ENCODE measurements around the gene OTOS.

OTOS gene

GRCh38 chr2:240137596-240138253, 2.7 kb downstream of the OTOS start:
- DNase-seq (ENCODE audit: low read depth in 2 of 3, low spot score in 1 of 3): no peak

DNA sequence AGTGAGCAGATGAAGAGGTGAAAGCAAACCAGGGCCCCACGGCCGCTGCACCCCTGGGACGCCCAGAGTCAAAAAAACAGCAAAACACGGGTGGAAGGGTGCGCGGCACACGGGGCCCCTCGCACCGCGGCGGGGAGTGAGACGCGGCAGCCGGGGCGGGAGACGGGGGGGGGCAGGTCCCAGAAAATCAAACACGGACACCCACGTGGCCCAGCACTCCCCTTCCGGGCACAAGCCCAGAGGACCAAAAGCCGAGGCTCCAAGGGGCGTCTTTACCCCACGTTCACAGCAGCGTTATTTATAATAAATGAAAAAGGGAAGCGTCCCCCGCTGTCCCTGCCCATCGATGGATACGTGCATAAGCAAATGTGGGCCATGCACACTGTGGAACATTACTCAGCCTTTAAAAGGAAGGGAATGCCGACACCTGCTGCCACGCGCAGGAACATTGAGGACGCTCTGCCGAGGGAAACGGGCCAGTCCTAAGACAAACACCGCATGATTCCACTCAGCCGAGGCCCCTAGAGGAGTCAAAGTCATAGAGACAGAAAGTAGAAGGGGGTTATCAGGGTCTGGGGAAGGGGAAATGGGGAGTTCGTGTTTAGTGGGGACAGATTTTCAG, 3.7 kb downstream of the OTOS start:
- DNase-seq (ENCODE audit: low read depth in 2 of 3, low spot score in 1 of 3): peak in 2 of 3 donors; percentile 15 to 23

DNA sequence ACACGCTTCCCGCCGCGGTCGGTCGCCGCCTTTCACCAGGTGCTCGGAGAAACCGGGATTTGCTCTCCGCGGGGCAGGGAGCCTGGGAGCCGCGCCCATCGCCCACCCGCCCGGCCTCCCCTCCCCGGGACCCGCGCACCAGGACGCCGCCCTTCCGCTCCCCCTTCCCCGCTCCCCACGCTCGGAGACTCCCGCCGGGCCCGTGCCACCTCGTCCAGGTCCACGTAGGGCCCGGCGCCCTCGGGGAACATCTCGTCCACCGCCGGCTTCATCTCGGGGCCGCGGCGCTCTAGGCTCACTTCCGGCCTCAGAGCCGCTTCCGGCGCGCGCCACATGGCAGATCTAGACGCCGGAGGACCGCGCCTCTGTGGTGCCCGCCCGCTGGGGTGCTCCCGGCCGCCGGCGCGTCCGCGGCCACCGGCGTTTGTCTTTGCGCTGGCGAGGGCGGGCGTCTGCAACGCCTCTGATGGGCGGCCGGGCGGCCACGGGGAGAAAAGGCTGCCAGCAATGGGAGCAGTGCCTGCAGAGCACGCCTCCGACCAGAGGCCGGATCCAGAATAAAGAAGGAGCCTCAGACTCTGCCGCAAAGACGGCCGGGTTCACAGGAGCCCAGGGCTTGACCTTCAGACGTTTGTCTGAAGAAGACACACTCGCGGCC, 4.3 kb downstream of the OTOS start, which contains the start of gene COPS9:
Gene COPS9, minus strand, starts transcription at position 293 of the 658 bp plus-strand sequence. Its CDS starts 21 bp downstream, at position 272.
- peak; percentile 79 to 85 (median 82) for DNase-seq (ENCODE audit: low read depth in 2 of 3, low spot score in 1 of 3)

- no peak for DNase-seq (ENCODE audit: low read depth in 2 of 3, low spot score in 1 of 3)
These were observed 4.8 kb downstream of the OTOS start for GRCh38 chr2:240135706-240136012.

DNA sequence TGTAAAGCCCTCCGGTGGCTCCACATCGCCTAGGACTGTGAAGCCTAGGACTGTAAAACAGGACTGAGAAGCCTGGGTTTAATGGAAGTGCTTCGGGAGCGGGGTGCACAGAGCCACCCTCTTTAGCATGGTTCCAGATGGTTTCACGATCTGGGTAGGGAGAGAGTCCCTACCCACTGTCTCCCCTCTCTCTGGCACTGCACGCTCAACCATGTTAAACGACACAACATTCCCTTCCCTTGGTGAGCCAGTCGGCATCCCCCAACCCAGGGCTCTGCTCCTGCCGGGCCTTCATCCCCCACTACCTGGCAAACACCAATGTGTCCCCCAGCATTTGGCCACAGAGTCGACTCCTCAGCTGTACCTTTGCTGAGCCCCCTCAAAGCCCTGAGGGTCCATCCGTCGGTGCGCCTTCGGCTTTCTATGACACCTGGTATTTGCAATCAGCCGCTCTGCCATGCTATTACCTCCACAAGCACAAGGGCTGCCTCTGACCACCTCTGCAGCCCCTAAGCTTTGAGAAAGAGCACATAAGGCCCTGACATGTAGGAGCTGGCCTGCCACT, 5.4 kb downstream of the OTOS start:
- no peak for DNase-seq (ENCODE audit: low read depth in 2 of 3, low spot score in 1 of 3)

GRCh38 chr2:240134466-240134865, 6.0 kb downstream of the OTOS start:
- DNase-seq (ENCODE audit: low read depth in 2 of 3, low spot score in 1 of 3): no peak

GRCh38 chr2:240133401-240133800, 7.1 kb downstream of the OTOS start:
- no peak for DNase-seq (ENCODE audit: low read depth in 2 of 3, low spot score in 1 of 3)

DNA sequence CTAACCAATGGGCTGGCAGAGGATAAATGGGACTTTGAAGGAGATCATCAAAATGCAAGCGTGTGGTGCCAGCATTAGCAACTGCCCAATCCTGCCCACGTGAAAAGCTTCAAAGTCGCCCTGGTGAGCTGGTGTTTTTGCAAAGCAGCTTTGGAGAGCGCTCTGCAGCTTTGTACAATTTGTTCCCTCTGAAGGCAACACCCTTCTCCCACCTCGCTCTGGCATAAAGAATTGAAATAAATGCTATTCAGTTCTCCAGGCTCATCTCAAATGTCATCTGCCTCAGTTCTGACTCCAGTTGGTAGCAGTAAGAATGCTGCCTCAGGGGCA, 7.8 kb downstream of the OTOS start:
- no peak for DNase-seq (ENCODE audit: low read depth in 2 of 3, low spot score in 1 of 3)

DNA sequence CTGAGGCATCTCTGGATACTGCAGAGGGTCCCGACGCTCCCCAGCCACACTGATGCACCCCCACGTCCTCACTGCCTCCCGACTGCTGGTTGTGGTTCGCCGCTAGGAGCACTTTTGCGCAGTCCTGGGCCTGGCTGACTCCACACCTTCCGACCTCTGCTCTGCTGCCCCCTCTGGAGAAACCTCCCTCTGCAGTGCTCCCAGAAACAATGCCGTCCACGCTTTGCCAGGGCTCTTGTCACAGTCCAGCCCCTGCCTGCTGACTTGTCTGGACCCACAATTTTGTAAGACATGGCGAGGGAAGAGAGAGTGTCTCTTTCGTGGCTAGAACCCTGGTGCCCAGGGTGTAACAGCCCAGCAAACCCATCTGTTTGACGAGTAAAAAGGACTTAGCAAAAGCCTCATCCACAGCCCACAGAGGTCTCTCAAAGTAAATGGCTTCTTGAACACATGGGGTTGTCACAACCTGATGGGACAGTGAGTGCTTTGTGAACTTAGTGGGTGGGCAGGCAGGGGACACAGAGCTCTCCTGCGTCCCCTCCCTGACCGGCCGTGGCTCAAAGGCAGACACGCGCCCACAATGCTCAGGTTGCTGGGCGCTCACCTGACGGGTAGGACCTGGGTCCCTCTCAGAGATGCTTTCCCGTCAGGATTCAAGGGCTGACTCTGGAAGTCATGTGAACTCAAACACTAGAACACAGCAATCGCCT, 8.4 kb downstream of the OTOS start:
- no peak for DNase-seq (ENCODE audit: low read depth in 2 of 3, low spot score in 1 of 3)

- DNase-seq (ENCODE audit: low read depth in 2 of 3, low spot score in 1 of 3): no peak
These were observed 9.2 kb downstream of the OTOS start for GRCh38 chr2:240131296-240131695.

GRCh38 chr2:240130393-240131195, 9.9 kb downstream of the OTOS start:
- no peak for DNase-seq (ENCODE audit: low read depth in 2 of 3, low spot score in 1 of 3)

- DNase-seq (ENCODE audit: low read depth in 2 of 3, low spot score in 1 of 3): no peak
These were observed 10.6 kb downstream of the OTOS start for GRCh38 chr2:240129731-240130392.

GRCh38 chr2:240129311-240129710, 11.1 kb downstream of the OTOS start:
- DNase-seq (ENCODE audit: low read depth in 2 of 3, low spot score in 1 of 3): no peak

- DNase-seq (ENCODE audit: low read depth in 2 of 3, low spot score in 1 of 3): no peak
These were observed 11.8 kb downstream of the OTOS start for GRCh38 chr2:240128608-240129145.

GRCh38 chr2:240127911-240128607, 12.4 kb downstream of the OTOS start:
- DNase-seq (ENCODE audit: low read depth in 2 of 3, low spot score in 1 of 3): no peak

DNA sequence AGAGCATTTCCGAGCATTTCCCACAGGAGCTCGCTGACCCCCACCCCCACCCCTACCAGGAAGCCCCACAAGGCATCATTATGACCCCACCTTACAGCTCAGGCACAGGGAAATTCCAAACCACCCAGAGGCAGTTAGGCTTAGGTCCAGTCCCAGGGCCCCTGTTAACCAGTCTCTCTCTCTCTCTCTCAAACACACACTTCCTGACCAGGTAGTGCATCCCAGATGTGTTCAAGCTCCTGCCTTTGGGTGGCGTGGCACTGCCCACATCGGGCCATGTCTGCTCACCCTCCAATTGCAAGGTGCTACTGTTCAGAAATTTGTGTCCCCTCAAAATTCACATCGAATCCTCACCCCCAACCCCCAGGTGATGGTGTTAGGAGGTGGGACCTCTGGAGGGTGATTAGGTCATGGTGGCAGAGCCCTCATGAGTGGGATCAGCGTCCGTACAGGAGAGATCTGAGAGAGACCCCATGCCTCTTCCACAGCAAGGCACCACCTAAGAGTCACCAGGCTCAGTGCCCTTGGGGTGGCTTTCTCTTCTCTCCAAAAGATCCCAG, 13.2 kb downstream of the OTOS start:
- no peak for DNase-seq (ENCODE audit: low read depth in 2 of 3, low spot score in 1 of 3)

DNA sequence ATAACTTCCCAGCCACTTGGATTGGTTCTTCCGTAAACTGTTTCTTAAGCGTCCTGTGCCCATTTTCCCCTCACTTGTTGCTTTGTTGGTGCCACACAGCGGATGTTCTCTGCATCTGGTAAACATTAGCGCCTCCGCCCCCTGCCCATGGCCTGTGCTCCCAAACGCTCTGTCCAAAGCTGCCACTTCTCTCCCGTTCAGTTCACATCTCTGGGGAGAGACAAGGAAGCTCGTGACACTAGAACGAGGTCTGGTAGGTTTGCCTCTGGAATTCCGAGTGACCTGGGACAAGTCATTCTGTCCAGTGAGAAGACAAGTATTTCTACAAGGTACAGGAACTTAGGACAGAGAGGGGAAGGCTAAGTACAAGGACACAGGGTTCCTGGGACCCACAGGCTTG, 13.7 kb downstream of the OTOS start:
- DNase-seq (ENCODE audit: low read depth in 2 of 3, low spot score in 1 of 3): no peak

- no peak for DNase-seq (ENCODE audit: low read depth in 2 of 3, low spot score in 1 of 3)
These were observed 14.7 kb downstream of the OTOS start for GRCh38 chr2:240125742-240126141.

- DNase-seq (ENCODE audit: low read depth in 2 of 3, low spot score in 1 of 3): no peak
These were observed 15.8 kb downstream of the OTOS start for GRCh38 chr2:240124651-240125030.

Measured in stimulated activated CD4-positive, alpha-beta T cell treated with anti-CD3 and anti-CD28 coated beads, Interleukin-12 subunit alpha, Interleukin-12 subunit beta, amount 100 ng/mL, for 48 hours (primary cell).